Myocyte (in vitro differentiated cells): ENCODE data around the gene BEND7. TPM values are rescaled to one million over a fixed set of nuclear protein-coding genes. Genes with fewer than 3 reads are reported as not detected.

Experiments used
- total RNA-seq: library from RNA; depleted of rRNA; stranded (reverse); fragments of >200 nt; gene quantifications from 2 replicates; pipeline ENCODE4 v1.2.3, GENCODE V29; 2014

The BEND7 gene
- total RNA-seq, 1 donor from 2014 or later: 5.8 TPM

Other genes with a start within 250 kb of the BEND7 start
- 46.9 and 54.7 TPM in 2 replicates for gene PHYH, start 228.9 kb downstream of the BEND7 start, total RNA-seq
- 39.6 TPM in 2 replicates for gene SEPHS1, start 180.7 kb downstream of the BEND7 start, total RNA-seq
- gene PRPF18, start 58.0 kb upstream of the BEND7 start, total RNA-seq: 36.5 and 43.5 TPM in 2 replicates